ENCODE measurements around the gene HAPLN3. TPM values are rescaled to one million over a fixed set of nuclear protein-coding genes. Genes with fewer than 3 reads are reported as not detected.

HAPLN3 gene
- total RNA-seq, 1 donor from 2014 or later, result 101 TPM

DNA sequence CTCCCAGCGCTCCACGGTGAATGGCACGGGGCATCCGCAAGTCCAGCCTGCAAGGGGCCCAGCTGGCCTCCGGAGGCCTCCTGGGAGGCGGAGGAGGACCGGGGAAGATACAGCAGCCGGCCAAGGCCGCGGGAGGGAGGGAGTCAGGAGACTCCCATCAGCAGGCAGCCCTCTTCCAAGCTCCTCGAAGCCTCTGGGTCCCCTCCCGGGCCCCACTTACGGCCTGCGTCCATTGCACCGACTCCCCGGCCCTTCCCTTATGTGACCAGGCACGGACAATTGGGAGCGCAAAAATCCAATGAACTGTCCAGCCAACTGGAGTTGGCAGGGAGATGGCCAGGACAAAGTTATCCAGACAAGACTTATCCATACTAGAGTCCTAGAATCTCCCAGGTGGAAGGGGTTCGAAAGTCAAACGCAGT, 17.2 kb upstream of the HAPLN3 start:
- intact Hi-C loops (cut with micrococcal nuclease), result no loop called here

- intact Hi-C loops (cut with micrococcal nuclease), result no loop called here
Observed at GRCh38 chr15:88911766-88912118, 16.4 kb upstream of the HAPLN3 start.

- intact Hi-C loops (cut with micrococcal nuclease), result no loop called here
Observed at GRCh38 chr15:88909956-88910831, 14.8 kb upstream of the HAPLN3 start.

DNA sequence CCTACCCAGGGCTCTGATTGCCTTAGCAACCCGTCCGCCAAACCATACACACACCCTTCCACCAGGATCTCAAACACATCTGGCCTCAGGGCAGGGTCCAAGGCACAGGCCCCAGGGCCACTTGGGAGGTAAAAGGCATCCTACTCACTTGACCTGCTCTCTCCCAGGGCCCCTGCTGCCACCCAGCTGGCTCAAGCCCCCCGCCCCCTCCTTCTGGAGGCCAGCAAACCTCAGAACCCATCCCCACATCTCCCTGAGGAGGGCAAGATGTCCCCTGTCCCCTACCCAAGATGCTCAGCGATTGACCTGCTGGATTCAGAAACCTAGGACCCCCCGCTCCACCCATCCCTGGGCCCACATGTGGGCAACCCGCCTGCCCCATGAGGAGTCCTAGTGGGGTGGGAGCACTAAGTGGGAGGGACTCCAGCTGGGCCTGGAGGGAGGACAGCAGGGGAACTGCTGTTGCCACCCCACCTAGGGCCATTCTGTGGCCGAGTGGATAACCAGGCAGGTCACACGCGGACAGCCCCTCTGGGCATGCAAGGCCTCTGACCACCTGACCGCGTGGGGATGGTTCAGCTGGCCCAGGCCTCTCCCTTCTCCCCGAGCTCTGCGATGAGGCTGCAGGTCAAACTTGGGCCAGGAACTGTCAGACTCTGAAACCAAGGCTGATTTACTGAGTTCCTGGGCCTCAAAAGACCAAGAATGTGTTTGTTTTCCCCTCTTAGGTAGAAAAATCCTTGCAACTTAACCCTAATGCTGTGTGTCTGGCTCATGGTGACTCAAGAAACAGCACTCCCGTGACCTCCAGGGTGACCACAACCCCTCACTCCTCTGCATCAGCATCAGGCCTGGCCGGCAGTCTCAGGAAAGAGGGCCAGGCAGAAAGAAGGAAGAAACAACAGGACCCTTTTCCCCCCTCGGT, 13.6 kb upstream of the HAPLN3 start:
- intact Hi-C loops (cut with micrococcal nuclease), result no loop called here

- intact Hi-C loops (cut with micrococcal nuclease), result no loop called here
Observed at GRCh38 chr15:88908123-88908522, 12.8 kb upstream of the HAPLN3 start.

- intact Hi-C loops (cut with micrococcal nuclease), result no loop called here
Observed at GRCh38 chr15:88907111-88907510, 11.8 kb upstream of the HAPLN3 start.

DNA sequence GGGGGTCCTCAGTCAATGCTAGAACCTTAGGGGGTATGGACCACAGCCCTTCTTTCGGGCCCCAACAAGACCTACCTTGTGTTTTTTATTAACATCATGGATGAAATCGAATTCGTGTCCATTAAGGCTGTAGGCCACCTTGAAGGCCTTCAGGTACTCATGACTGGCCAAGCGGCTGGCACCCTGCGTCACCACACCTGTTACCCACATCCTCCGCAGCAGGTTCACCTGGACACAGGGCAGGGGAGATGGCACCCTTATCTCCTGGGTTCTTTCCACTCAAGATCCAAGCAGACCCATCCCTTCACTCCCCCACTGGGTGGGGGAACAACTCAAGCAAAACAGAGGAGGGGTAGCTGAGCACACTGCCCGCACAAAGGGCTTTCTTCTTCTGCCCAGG, 11.2 kb upstream of the HAPLN3 start:
- intact Hi-C loops (cut with micrococcal nuclease), result no loop called here

DNA sequence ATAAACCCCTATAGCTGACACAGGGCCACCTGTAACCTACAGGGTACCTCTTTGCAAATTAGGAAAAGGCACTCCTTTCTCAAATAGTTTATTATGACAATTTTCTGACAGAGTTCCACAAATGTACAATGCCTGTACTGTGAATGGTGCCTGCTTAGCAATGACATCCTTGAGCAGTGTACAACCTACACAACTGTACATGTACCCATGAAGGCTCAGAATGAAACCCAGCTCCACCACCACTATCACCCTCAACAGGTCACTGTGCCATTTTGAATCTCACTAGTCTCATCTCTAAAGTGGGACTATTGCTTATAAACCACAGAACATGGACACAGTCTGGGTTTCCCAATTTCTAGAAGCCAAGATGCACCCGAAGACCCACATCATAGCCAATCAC, 10.8 kb upstream of the HAPLN3 start:
- intact Hi-C loops (cut with micrococcal nuclease), result no loop called here

GRCh38 chr15:88905576-88905975, 10.2 kb upstream of the HAPLN3 start:
- intact Hi-C loops (cut with micrococcal nuclease), result loop anchor here (2.0 kb wide), 3 partner anchors 185 to 281 kb away; no protein-coding TSS in a partner anchor

GRCh38 chr15:88904624-88905327, 9.4 kb upstream of the HAPLN3 start:
- intact Hi-C loops (cut with micrococcal nuclease), result loop anchor here (1.0 to 2.0 kb wide), 6 partner anchors 9 to 280 kb away; partner anchors contain the start of gene MFGE8

DNA sequence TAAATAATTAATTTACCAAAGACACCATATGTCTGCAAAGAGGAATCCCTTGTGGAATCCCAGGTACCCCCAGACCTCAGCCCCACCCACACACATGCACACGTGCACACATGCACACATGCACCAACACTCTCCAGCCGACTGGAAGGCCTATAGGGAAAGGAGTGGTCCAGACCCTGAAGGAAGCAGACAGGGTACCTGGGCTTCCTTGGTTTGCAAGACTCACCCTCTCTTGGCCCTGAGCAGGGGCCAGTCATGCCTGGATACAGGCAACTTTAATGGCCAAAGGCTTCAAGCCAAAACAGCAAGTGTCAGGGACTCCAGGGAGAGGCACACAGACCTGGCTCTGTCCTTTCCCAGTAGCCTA, 8.9 kb upstream of the HAPLN3 start:
- intact Hi-C loops (cut with micrococcal nuclease), result loop anchor here (1.0 to 2.0 kb wide), 6 partner anchors 9 to 279 kb away; partner anchors contain the start of gene MFGE8

DNA sequence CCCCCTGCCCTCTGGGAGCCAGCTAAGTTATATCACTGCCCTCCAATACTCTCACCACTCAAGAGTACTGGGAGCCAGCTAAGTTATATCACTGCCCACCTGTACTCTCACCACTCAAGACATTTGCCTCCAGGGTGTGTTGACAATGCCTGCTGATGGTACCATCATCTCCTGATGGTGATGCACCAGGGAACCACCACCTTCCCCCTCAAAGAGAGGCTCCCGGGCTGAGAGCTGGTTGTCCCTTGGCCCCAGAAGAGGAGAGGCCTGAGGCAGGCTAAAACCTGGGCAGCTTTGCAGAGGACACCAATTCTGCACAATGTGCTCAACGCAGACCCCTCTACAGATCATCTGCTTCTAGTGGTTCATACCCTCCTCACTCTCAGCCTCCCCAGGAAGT, 7.5 kb upstream of the HAPLN3 start:
- intact Hi-C loops (cut with micrococcal nuclease), result no loop called here

- intact Hi-C loops (cut with micrococcal nuclease), result no loop called here
Observed at GRCh38 chr15:88902221-88902835, 7.0 kb upstream of the HAPLN3 start.

DNA sequence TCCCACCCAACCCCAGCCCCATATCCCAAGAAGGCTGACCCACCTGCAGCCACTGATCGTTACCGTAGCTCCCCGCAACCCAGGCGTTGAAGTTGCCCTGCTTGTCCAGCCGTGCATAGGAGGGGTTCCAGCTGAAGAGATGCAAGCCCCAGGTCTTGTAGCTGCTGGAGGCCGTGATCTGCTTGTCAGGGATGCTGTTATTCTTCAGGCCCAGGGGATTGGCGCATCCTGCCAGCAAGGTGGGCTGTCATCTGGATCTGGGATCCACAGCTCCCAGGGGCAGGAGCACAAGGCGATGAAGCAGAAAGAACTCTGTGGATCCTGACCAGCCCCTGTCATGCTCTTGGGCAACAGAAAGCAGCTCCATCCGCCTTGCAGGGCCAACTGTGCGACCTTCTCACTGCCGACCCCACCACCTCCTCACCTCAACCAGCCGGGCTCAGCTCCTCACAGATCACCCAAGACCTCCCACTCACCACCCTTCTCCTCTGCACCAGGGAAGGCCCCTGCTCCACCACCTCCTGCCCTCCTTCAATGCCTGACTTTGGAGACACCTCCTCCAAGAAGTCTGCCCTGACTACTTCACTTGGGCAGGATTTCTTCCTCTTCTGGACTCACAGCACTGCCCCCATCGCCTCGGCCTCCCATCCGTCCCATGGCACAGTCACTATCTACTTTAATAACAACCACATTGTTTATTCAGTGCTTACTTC, 6.3 kb upstream of the HAPLN3 start:
- intact Hi-C loops (cut with micrococcal nuclease), result no loop called here

- intact Hi-C loops (cut with micrococcal nuclease), result no loop called here
Observed at GRCh38 chr15:88900982-88901418, 5.7 kb upstream of the HAPLN3 start.

GRCh38 chr15:88900309-88900981, 5.1 kb upstream of the HAPLN3 start:
- intact Hi-C loops (cut with micrococcal nuclease), result no loop called here

- intact Hi-C loops (cut with micrococcal nuclease), result loop anchor here (5.0 to 10.0 kb wide), 3 partner anchors 343 to 436 kb away; partner anchors contain the start of genes FANCI, MRPL46, MRPS11 and POLG
Observed at GRCh38 chr15:88899251-88899650, 3.9 kb upstream of the HAPLN3 start.

DNA sequence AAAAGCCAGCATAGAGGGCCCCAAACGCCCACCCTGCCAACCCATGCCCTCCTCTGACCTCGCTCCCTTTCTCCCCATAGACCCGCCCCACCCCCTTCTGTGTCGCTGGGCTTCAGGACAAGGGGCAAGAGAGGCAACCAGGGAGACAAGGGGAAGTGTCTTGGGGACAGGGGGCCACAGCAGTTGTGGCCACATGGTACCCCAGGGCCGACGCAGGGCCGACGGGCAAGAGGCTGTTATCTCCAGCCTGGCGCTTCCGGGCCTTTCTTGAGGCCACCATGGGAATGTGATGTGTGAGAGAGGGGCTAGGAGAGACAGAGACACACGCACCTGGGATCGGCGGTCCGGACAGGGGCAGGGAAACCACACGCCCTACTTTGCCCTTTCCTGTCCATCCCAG, 3.4 kb upstream of the HAPLN3 start:
- intact Hi-C loops (cut with micrococcal nuclease), result loop anchor here (5.0 to 10.0 kb wide), 3 partner anchors 344 to 436 kb away; partner anchors contain the start of genes FANCI, MRPL46, MRPS11 and POLG

DNA sequence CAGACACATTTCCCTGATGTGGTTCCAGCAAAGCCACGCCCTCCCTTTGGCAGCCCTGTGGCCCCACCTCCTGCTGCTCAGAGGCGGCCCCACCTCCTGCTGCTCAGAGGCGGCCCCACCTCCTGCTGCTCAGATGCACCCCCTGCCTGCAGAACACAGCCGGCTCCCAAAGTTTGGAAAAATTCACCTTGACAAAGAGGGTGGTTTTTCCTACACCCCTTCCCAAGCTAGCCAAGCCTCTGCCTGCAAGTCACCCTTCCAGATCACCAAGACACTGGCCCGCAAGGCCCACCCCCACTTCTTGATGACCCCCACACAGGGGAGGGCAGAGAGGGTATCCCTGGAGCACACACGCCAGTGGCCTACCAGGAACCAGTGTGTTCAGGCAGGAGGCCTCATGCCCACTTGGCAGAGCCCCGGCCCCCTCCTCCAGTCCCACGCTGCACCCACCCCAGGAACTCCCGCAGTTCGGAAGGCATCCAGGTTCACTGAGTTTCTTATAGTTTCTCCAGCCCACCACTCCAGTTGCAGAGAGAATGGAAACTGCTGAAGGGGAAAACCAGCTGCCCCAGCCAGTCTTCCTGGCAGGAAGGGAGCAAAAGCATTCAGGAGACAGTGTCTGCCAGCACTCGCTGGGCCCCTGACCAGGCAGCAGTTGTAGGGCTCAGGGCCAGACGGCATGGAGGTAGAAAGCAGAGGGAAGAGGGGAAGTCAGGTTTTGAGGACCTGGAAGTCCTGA, 2.3 kb upstream of the HAPLN3 start:
- intact Hi-C loops (cut with micrococcal nuclease), result loop anchor here (1.0 to 10.0 kb wide), 4 partner anchors 276 to 437 kb away; partner anchors contain the start of genes AEN, FANCI, MRPL46 and MRPS11
